H1 (cell line): ENCODE results near the gene NUBP1. TPM values are rescaled to one million over a fixed set of nuclear protein-coding genes. Genes with fewer than 3 reads are reported as not detected.

Experiments used
- E2F6 ChIP-seq: IDR thresholded peaks from 2 replicates; pipeline ENCODE4 v1.6.1; 2012; ENCODE audit warnings: inconsistent platforms
- POU5F1 ChIP-seq: IDR thresholded peaks from 2 replicates; pipeline ENCODE4 v1.6.1; 2011; ENCODE audit warnings: low read depth, mild to moderate bottlenecking, low read length, moderate library complexity
- RNF2 ChIP-seq: fragments of 200-900, 300-1000 bp; sonication (generic); IDR thresholded peaks from 2 replicates; pipeline ENCODE4 v1.7.1; 2016; ENCODE audit warnings: borderline replicate concordance, low read depth, mild to moderate bottlenecking, antibody characterized with exemption, low read length; ENCODE audit not compliant: poor library complexity, severe bottlenecking; ENCODE audit errors: missing control alignments
- RXRA ChIP-seq: IDR thresholded peaks from 2 replicates; pipeline ENCODE4 v1.6.1; 2011; ENCODE audit warnings: low read depth, mild to moderate bottlenecking, low read length, moderate library complexity; ENCODE audit not compliant: insufficient read depth
- SIRT6 ChIP-seq: IDR thresholded peaks from one replicate; pipeline ENCODE4 v1.7.1; 2012; ENCODE audit warnings: low read length, inconsistent platforms
- SP1 ChIP-seq: IDR thresholded peaks from 2 replicates; pipeline ENCODE4 v1.6.1; 2011; ENCODE audit warnings: low read depth, low read length
- SP4 ChIP-seq: IDR thresholded peaks from 2 replicates; pipeline ENCODE4 v1.6.1; 2012; ENCODE audit warnings: low read length, inconsistent platforms
- TCF12 ChIP-seq: IDR thresholded peaks from 2 replicates; pipeline ENCODE4 v1.6.1; 2011; ENCODE audit warnings: low read depth, mild to moderate bottlenecking, low read length
- polyA plus RNA-seq, 7 experiments: library from polyadenylated mRNA; depleted of rRNA in 3 of 7; stranded (reverse) in 5 of 7; unstranded in 2 of 7; fragments of >200 nt in 5 of 7; fragments of 200-250 nt in 2 of 7; gene quantifications; 1 replicate in 5 of 7; 2 replicates in 1 of 7; 4 replicates in 1 of 7; pipeline versions ENCODE4 v1.2.1 to v1.2.3, GENCODE V29; 2011 to 2013; ENCODE audit warnings: missing spikeins in 2 of 7, mixed read lengths in 2 of 7
- total RNA-seq: library from RNA; stranded (reverse); fragmentation: NEBNext Ultra II Directional; extraction: Animal tissue kit (Norgen Biotek cat#: 25700); gene quantifications from 2 replicates; pipeline ENCODE4 v1.2.1, GENCODE V29; 2021

Gene NUBP1
- total and polyA plus RNA-seq, 2 of the 8 experiments (the other 6 are each of a cell fraction or from before 2014, with no cell fraction given) = 28.2 to 32.2 TPM

GRCh38 chr16:10740000-10740844 lies 3.4 kb upstream of the NUBP1 start (continued):
- TF ChIP-seq RNF2 (no peak), SP4 (no peak), SIRT6 (no peak), POU5F1 (no peak), E2F6 (no peak), SP1 (no peak), TCF12 (no peak), RXRA (no peak)
